Measurements from ENCODE around the gene ABCC8. TPM values are rescaled to one million over a fixed set of nuclear protein-coding genes. Genes with fewer than 3 reads are reported as not detected.
"Not testable (repeated sequence)": the region's sequence is repeated elsewhere in the genome, so short reads cannot be mapped to it uniquely, and the experiment has no call there.

Gene ABCC8
- total and polyA plus RNA-seq, 12 donors: 0.39 to 216 (median 4.0) TPM; not detected in 1

GRCh38 chr11:17428925-17429324 is 47.7 kb downstream of the ABCC8 start:
- no peak overlapping the region for H3K27ac ChIP-seq
- no peaks in the 10 kb centered on the region for H3K4me1 ChIP-seq (replicated peaks in 1 of 2)
- DNase-seq: no peak
- no peaks in the 10 kb centered on the region for H3K27me3 ChIP-seq
- intact Hi-C loops (cut with DNase I): no loop called here
- TF ChIP-seq CTCF (IDR thresholded peaks at IDR 0.05): no peak
- TF ChIP-seq POLR2A (IDR thresholded peaks at IDR 0.05): no peak
- no peak overlapping the region for H3K4me3 ChIP-seq
- no peaks in the 10 kb centered on the region for H3K36me3 ChIP-seq (replicated peaks in 1 of 2)
- WGBS, 4 donors: 78 to 85% (median 85%) methylated on average over 3 of the region's 3 CpGs
- H3K9me3 ChIP-seq (replicated peaks in 1 of 3): no peaks in the 10 kb centered on the region

- Histone ChIP-seq H3K27ac (no peak overlapping the region), H3K4me3 (no peak overlapping the region), H3K27me3 (no peaks in the 10 kb centered on the region), H3K4me1 (replicated peaks in 1 of 2) (no peaks in the 10 kb centered on the region), H3K36me3 (replicated peaks in 1 of 2) (no peaks in the 10 kb centered on the region), H3K9me3 (replicated peaks in 1 of 3) (no peaks in the 10 kb centered on the region)
- intact Hi-C loops (cut with DNase I): no loop called here
- TF ChIP-seq CTCF (IDR thresholded peaks at IDR 0.05) (no peak), POLR2A (IDR thresholded peaks at IDR 0.05) (no peak)
- DNase-seq: no peak
- WGBS, 4 donors: 81 to 94% (median 89%) methylated on average over 10 to 11 of the region's 11 CpGs
Measured at GRCh38 chr11:17428261-17428660, 48.4 kb downstream of the ABCC8 start.

- DNase-seq; H3K36me3 ChIP-seq (replicated peaks in 1 of 2); H3K9me3 ChIP-seq (replicated peaks in 1 of 3); H3K4me1 ChIP-seq (replicated peaks in 1 of 2); H3K27ac ChIP-seq; intact Hi-C loops (cut with DNase I); H3K27me3 ChIP-seq; H3K4me3 ChIP-seq: not testable (repeated sequence)
- 62 to 77% (median 69%) methylated on average over 4 to 5 of the region's 5 CpGs for WGBS, 4 donors
Measured at GRCh38 chr11:17426233-17426632, 50.4 kb downstream of the ABCC8 start.

- H3K27me3 ChIP-seq: no peaks in the 10 kb centered on the region
- H3K4me3 ChIP-seq: no peak overlapping the region
- no peaks in the 10 kb centered on the region for H3K4me1 ChIP-seq (replicated peaks in 1 of 2)
- 74 to 88% (median 79%) methylated on average over 10 to 11 of the region's 11 CpGs for whole genome bisulfite sequencing, 4 donors
- intact Hi-C loops (cut with DNase I): no loop called here
- TF ChIP-seq CTCF (IDR thresholded peaks at IDR 0.05): no peak
- TF ChIP-seq POLR2A (IDR thresholded peaks at IDR 0.05): no peak
- H3K36me3 ChIP-seq (replicated peaks in 1 of 2): no peaks in the 10 kb centered on the region
- no peaks in the 10 kb centered on the region for H3K9me3 ChIP-seq (replicated peaks in 1 of 3)
- no peak overlapping the region for H3K27ac ChIP-seq
- no peak for DNase-seq
Measured at GRCh38 chr11:17423533-17424310, 52.9 kb downstream of the ABCC8 start.

GRCh38 chr11:17421781-17422180 is 54.9 kb downstream of the ABCC8 start:
- intact Hi-C loops (cut with DNase I): no loop called here
- WGBS, 4 donors: 43 to 73% (median 50%) methylated on average over 3 to 4 of the region's 4 CpGs
- Histone ChIP-seq H3K36me3 (replicated peaks in 1 of 2) (no peaks in the 10 kb centered on the region), H3K27ac (no peak overlapping the region), H3K9me3 (replicated peaks in 1 of 3) (no peaks in the 10 kb centered on the region), H3K4me1 (replicated peaks in 1 of 2) (no peaks in the 10 kb centered on the region), H3K27me3 (no peaks in the 10 kb centered on the region), H3K4me3 (no peak overlapping the region)
- TF ChIP-seq CTCF (IDR thresholded peaks at IDR 0.05): no peak
- TF ChIP-seq POLR2A (IDR thresholded peaks at IDR 0.05): no peak
- DNase-seq: no peak
